ENCODE measurements around the gene ISCU. TPM values are rescaled to one million over a fixed set of nuclear protein-coding genes. Genes with fewer than 3 reads are reported as not detected.
A peak's percentile ranks its signal among the peaks of the same experiment; 100 is the strongest.

Gene ISCU
- total RNA-seq, 1 donor from 2014 or later: 103 TPM

GRCh38 chr12:108563136-108563803 lies 874 bp downstream of the ISCU start:
- Mint-ChIP-seq H3K4me1 (ENCODE audit: unreplicated experiment) (peaks cover 43% of the 10 kb centered on the region), H3K27ac (ENCODE audit: unreplicated experiment) (peak overlapping the region; percentile 88), H3K36me3 (ENCODE audit: unreplicated experiment) (peaks cover 29% of the 10 kb centered on the region), H3K9me3 (ENCODE audit: unreplicated experiment) (no peaks in the 10 kb centered on the region), H3K27me3 (ENCODE audit: unreplicated experiment) (no peaks in the 10 kb centered on the region), H3K4me3 (ENCODE audit: unreplicated experiment) (peak overlapping the region; percentile 100)
- DNase-seq (ENCODE audit: extremely low spot score, unreplicated experiment): peak; percentile 92
- TF ChIP-seq CTCF (IDR thresholded peaks at IDR 0.05): peak; percentile 94

GRCh38 chr12:108563804-108564151 lies 1.4 kb downstream of the ISCU start:
- H3K27ac Mint-ChIP-seq (ENCODE audit: unreplicated experiment): peak overlapping the region; percentile 88

GRCh38 chr12:108564724-108565123 lies 2.3 kb downstream of the ISCU start:
- Mint-ChIP-seq H3K36me3 (ENCODE audit: unreplicated experiment) (peaks cover 37% of the 10 kb centered on the region), H3K4me1 (ENCODE audit: unreplicated experiment) (peaks cover 31% of the 10 kb centered on the region), H3K27ac (ENCODE audit: unreplicated experiment) (no peak overlapping the region), H3K9me3 (ENCODE audit: unreplicated experiment) (no peaks in the 10 kb centered on the region), H3K27me3 (ENCODE audit: unreplicated experiment) (no peaks in the 10 kb centered on the region), H3K4me3 (ENCODE audit: unreplicated experiment) (no peak overlapping the region)
- TF ChIP-seq CTCF (IDR thresholded peaks at IDR 0.05): no peak
- DNase-seq (ENCODE audit: extremely low spot score, unreplicated experiment): no peak

More at GRCh38 chr12:108563804-108564151, 1.4 kb downstream of the ISCU start:
- no peaks in the 10 kb centered on the region for H3K9me3 Mint-ChIP-seq (ENCODE audit: unreplicated experiment)
- H3K36me3 Mint-ChIP-seq (ENCODE audit: unreplicated experiment): peaks cover 34% of the 10 kb centered on the region
- H3K27me3 Mint-ChIP-seq (ENCODE audit: unreplicated experiment): no peaks in the 10 kb centered on the region
- no peak for TF ChIP-seq CTCF (IDR thresholded peaks at IDR 0.05)
- H3K4me1 Mint-ChIP-seq (ENCODE audit: unreplicated experiment): peaks cover 40% of the 10 kb centered on the region
- peak overlapping the region; percentile 100 for H3K4me3 Mint-ChIP-seq (ENCODE audit: unreplicated experiment)
- no peak for DNase-seq (ENCODE audit: extremely low spot score, unreplicated experiment)

GRCh38 chr12:108565146-108565545 lies 2.8 kb downstream of the ISCU start:
- peaks cover 27% of the 10 kb centered on the region for H3K4me1 Mint-ChIP-seq (ENCODE audit: unreplicated experiment)
- H3K27ac Mint-ChIP-seq (ENCODE audit: unreplicated experiment): no peak overlapping the region
- TF ChIP-seq CTCF (IDR thresholded peaks at IDR 0.05): no peak
- H3K27me3 Mint-ChIP-seq (ENCODE audit: unreplicated experiment): no peaks in the 10 kb centered on the region
- no peak overlapping the region for H3K4me3 Mint-ChIP-seq (ENCODE audit: unreplicated experiment)
- H3K9me3 Mint-ChIP-seq (ENCODE audit: unreplicated experiment): no peaks in the 10 kb centered on the region
- DNase-seq (ENCODE audit: extremely low spot score, unreplicated experiment): no peak
- H3K36me3 Mint-ChIP-seq (ENCODE audit: unreplicated experiment): peaks cover 37% of the 10 kb centered on the region

- no peak for TF ChIP-seq CTCF (IDR thresholded peaks at IDR 0.05)
These were observed 3.6 kb downstream of the ISCU start for GRCh38 chr12:108565976-108566375.

More at GRCh38 chr12:108565976-108566375, 3.6 kb downstream of the ISCU start:
- no peaks in the 10 kb centered on the region for H3K9me3 Mint-ChIP-seq (ENCODE audit: unreplicated experiment)
- peaks cover 23% of the 10 kb centered on the region for H3K4me1 Mint-ChIP-seq (ENCODE audit: unreplicated experiment)
- H3K4me3 Mint-ChIP-seq (ENCODE audit: unreplicated experiment): no peak overlapping the region
- H3K36me3 Mint-ChIP-seq (ENCODE audit: unreplicated experiment): peaks cover 35% of the 10 kb centered on the region
- H3K27me3 Mint-ChIP-seq (ENCODE audit: unreplicated experiment): no peaks in the 10 kb centered on the region
- H3K27ac Mint-ChIP-seq (ENCODE audit: unreplicated experiment): peak overlapping the region; percentile 32
- DNase-seq (ENCODE audit: extremely low spot score, unreplicated experiment): no peak

All from osteocyte (in vitro differentiated cells).